HepG2 (cell line): ENCODE results near the gene MFN2. TPM values are rescaled to one million over a fixed set of nuclear protein-coding genes. Genes with fewer than 3 reads are reported as not detected.
A peak's percentile ranks its signal among the peaks of the same experiment; 100 is the strongest.

Source experiments
- SALL1 ChIP-seq: sonication (generic); formaldehyde crosslinking; IDR thresholded peaks from 2 replicates; pipeline ENCODE4 v1.8.0; 2022; ENCODE audit warnings: mild to moderate bottlenecking, missing genetic modification reagents
- UBTF ChIP-seq: sonication (generic); formaldehyde crosslinking; IDR thresholded peaks from 2 replicates; pipeline ENCODE4 v1.4.0; 2020; ENCODE audit warnings: mild to moderate bottlenecking, missing genetic modification reagents
- ZFX ChIP-seq: sonication (generic); formaldehyde crosslinking; IDR thresholded peaks from 2 replicates; pipeline ENCODE4 v1.4.0; 2020; ENCODE audit warnings: mild to moderate bottlenecking, low read depth, missing genetic modification reagents, moderate library complexity
- ZKSCAN5 ChIP-seq: sonication (generic); formaldehyde crosslinking; IDR thresholded peaks from 2 replicates; pipeline ENCODE4 v1.5.1; 2020; ENCODE audit warnings: mild to moderate bottlenecking, missing genetic modification reagents
- polyA plus RNA-seq, 8 experiments: library from polyadenylated mRNA; depleted of rRNA in 3 of 8; stranded (reverse) in 7 of 8; unstranded in 1 of 8; fragments of >200 nt; fragmentation: Illumina TruSeq in 4 of 8; extraction: Trizol in 4 of 8; gene quantifications; 2 replicates each; pipeline versions ENCODE4 v1.2.1 to v1.2.3, GENCODE V29; 2011 to 2016; ENCODE audit warnings: low read depth in 4 of 8, missing spikeins in 1 of 8, mixed read lengths in 1 of 8; ENCODE audit not compliant: insufficient read depth in 1 of 8
- total RNA-seq, 5 experiments: library from RNA; depleted of rRNA; stranded (reverse); fragments of >200 nt; fragmentation: Illumina TruSeq; extraction: Trizol; gene quantifications; 2 replicates each; pipeline ENCODE4 v1.2.3, GENCODE V29; 2016; ENCODE audit warnings: low read depth in 1 of 5
- TF ChIP-seq, protein P1 (sequence below), 2 experiments: sonication (generic) in 1 of 2; formaldehyde crosslinking in 1 of 2; IDR thresholded peaks; 2 replicates each; pipeline versions ENCODE4 v1.4.0 to v1.6.1; 2018 to 2020; ENCODE audit warnings: missing genetic modification reagents in 2 of 2, borderline replicate concordance in 1 of 2, low read depth in 1 of 2, mild to moderate bottlenecking in 1 of 2, missing biosample characterization in 1 of 2
- TF ChIP-seq, protein P2 (sequence below): sonication (generic); formaldehyde crosslinking; IDR thresholded peaks from 2 replicates; pipeline ENCODE4 v1.4.0; 2020; ENCODE audit warnings: low read depth, mild to moderate bottlenecking, missing genetic modification reagents
- TF ChIP-seq, protein P3 (sequence below): IDR thresholded peaks from 2 replicates; pipeline ENCODE4 v1.6.1; 2016; ENCODE audit warnings: missing genetic modification reagents, missing compliant biosample characterization

Gene MFN2
- total and polyA plus RNA-seq, 2 of the 13 experiments (the other 11 are each of a cell fraction or from before 2014, with no cell fraction given), result 38.7 to 60.9 TPM

- TF ChIP-seq, protein P1, sequence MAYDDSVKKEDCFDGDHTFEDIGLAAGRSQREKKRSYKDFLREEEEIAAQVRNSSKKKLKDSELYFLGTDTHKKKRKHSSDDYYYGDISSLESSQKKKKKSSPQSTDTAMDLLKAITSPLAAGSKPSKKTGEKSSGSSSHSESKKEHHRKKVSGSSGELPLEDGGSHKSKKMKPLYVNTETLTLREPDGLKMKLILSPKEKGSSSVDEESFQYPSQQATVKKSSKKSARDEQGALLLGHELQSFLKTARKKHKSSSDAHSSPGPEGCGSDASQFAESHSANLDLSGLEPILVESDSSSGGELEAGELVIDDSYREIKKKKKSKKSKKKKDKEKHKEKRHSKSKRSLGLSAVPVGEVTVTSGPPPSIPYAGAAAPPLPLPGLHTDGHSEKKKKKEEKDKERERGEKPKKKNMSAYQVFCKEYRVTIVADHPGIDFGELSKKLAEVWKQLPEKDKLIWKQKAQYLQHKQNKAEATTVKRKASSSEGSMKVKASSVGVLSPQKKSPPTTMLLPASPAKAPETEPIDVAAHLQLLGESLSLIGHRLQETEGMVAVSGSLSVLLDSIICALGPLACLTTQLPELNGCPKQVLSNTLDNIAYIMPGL (CRISPR knock-in tag; IDR thresholded peaks at IDR 0.05; ENCODE audit: borderline replicate concordance in 1 of 2, low read depth in 1 of 2), result peak; percentile 60 to 73; a peak in 3 of 4 replicates
- TF ChIP-seq, protein P2, sequence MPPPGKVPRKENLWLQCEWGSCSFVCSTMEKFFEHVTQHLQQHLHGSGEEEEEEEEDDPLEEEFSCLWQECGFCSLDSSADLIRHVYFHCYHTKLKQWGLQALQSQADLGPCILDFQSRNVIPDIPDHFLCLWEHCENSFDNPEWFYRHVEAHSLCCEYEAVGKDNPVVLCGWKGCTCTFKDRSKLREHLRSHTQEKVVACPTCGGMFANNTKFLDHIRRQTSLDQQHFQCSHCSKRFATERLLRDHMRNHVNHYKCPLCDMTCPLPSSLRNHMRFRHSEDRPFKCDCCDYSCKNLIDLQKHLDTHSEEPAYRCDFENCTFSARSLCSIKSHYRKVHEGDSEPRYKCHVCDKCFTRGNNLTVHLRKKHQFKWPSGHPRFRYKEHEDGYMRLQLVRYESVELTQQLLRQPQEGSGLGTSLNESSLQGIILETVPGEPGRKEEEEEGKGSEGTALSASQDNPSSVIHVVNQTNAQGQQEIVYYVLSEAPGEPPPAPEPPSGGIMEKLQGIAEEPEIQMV (CRISPR knock-in tag), result 0 out of 2 replicates have a peak, but pooled peaks have one; percentile 26
- TF ChIP-seq SALL1 (peak; percentile 69), ZFX (peak; percentile 35; the same call in 1 of the 2 replicates), UBTF (peak; percentile 54), ZKSCAN5 (0 out of 2 replicates have a peak, but pooled peaks have one; percentile 15)
- TF ChIP-seq, protein P3, sequence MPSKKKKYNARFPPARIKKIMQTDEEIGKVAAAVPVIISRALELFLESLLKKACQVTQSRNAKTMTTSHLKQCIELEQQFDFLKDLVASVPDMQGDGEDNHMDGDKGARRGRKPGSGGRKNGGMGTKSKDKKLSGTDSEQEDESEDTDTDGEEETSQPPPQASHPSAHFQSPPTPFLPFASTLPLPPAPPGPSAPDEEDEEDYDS, result peak; percentile 40; the same call in 1 of the 2 replicates
Observed at GRCh38 chr1:11967028-11967547, 13.2 kb upstream of the MFN2 start (continued).
